ENCODE results near the gene RPS2. TPM values are rescaled to one million over a fixed set of nuclear protein-coding genes. Genes with fewer than 3 reads are reported as not detected.

RPS2 gene
- total RNA-seq, 6 experiments from 2014 or later = 2,281 to 2,831 (median 2,477) TPM

- TF ChIP-seq CTCF (IDR thresholded peaks at IDR 0.05) = no peak
- no peak overlapping the region for H3K4me3 Mint-ChIP-seq
- H3K9me3 Mint-ChIP-seq = no peaks in the 10 kb centered on the region
- H3K4me1 Mint-ChIP-seq (ENCODE audit: low read depth) = no peaks in the 10 kb centered on the region
- DNase-seq = no peak
- H3K27ac Mint-ChIP-seq = no peak overlapping the region
- peaks cover 60% of the 10 kb centered on the region for H3K27me3 Mint-ChIP-seq (ENCODE audit: insufficient read depth)
- H3K36me3 Mint-ChIP-seq (ENCODE audit: low read depth) = 0 out of 2 replicates have a peak, but pooled peaks cover 5% of the 10 kb centered on the region
Measured at GRCh38 chr16:1919327-1919998, 45.2 kb downstream of the RPS2 start.

GRCh38 chr16:1918351-1919326, 46.0 kb downstream of the RPS2 start, which contains the start of gene HS3ST6:
Gene HS3ST6 (minus strand): TSS chr16:1918415. CDS start chr16:1918323, 92 bp downstream.
- Mint-ChIP-seq H3K4me3 (no peak within 1 kb of the TSS), H3K4me1 (ENCODE audit: low read depth) (no peaks in the 10 kb centered on the region), H3K27ac (no peak within 1 kb of the TSS), H3K36me3 (ENCODE audit: low read depth) (0 out of 2 replicates have a peak, but pooled peaks cover 5% of the 10 kb centered on the region), H3K9me3 (no peaks in the 10 kb centered on the region), H3K27me3 (ENCODE audit: insufficient read depth) (peaks cover 59% of the 10 kb centered on the region)
- DNase-seq = no peak
- no peak for TF ChIP-seq CTCF (IDR thresholded peaks at IDR 0.05)

- Mint-ChIP-seq H3K4me3 (no peak overlapping the region), H3K4me1 (ENCODE audit: low read depth) (no peaks in the 10 kb centered on the region), H3K9me3 (no peaks in the 10 kb centered on the region), H3K27me3 (ENCODE audit: insufficient read depth) (peaks cover 50% of the 10 kb centered on the region), H3K27ac (no peak overlapping the region), H3K36me3 (ENCODE audit: low read depth) (0 out of 2 replicates have a peak, but pooled peaks cover 5% of the 10 kb centered on the region)
- no peak for TF ChIP-seq CTCF (IDR thresholded peaks at IDR 0.05)
- DNase-seq = no peak
Measured at GRCh38 chr16:1917665-1918350, 46.8 kb downstream of the RPS2 start.

- Mint-ChIP-seq H3K4me3 (no peak overlapping the region), H3K27me3 (ENCODE audit: insufficient read depth) (peaks cover 49% of the 10 kb centered on the region), H3K27ac (no peak overlapping the region), H3K4me1 (ENCODE audit: low read depth) (no peaks in the 10 kb centered on the region), H3K9me3 (no peaks in the 10 kb centered on the region), H3K36me3 (ENCODE audit: low read depth) (no peaks in the 10 kb centered on the region)
- DNase-seq = no peak
- TF ChIP-seq CTCF (IDR thresholded peaks at IDR 0.05) = no peak
Measured at GRCh38 chr16:1917056-1917664, 47.5 kb downstream of the RPS2 start.

- peaks cover 46% of the 10 kb centered on the region for H3K27me3 Mint-ChIP-seq (ENCODE audit: insufficient read depth)
Measured at GRCh38 chr16:1916640-1916990, 48.0 kb downstream of the RPS2 start.

More at GRCh38 chr16:1916640-1916990, 48.0 kb downstream of the RPS2 start:
- Mint-ChIP-seq H3K4me1 (ENCODE audit: low read depth) (no peaks in the 10 kb centered on the region), H3K27ac (no peak overlapping the region), H3K36me3 (ENCODE audit: low read depth) (no peaks in the 10 kb centered on the region), H3K4me3 (no peak overlapping the region), H3K9me3 (no peaks in the 10 kb centered on the region)
- TF ChIP-seq CTCF (IDR thresholded peaks at IDR 0.05) = no peak
- DNase-seq = no peak
